NOMO-1 treated with dmso at 0.1 percent for 144 hours (cell line): ENCODE results near the gene INTS6L.
A peak's percentile ranks its signal among the peaks of the same experiment; 100 is the strongest.

ENCODE experiments used
- DNase-seq: peaks from one replicate; lab custom pipeline; 2025; ENCODE audit not compliant: unreplicated experiment; lab: John Stamatoyannopoulos, UW

INTS6L gene, protein sequence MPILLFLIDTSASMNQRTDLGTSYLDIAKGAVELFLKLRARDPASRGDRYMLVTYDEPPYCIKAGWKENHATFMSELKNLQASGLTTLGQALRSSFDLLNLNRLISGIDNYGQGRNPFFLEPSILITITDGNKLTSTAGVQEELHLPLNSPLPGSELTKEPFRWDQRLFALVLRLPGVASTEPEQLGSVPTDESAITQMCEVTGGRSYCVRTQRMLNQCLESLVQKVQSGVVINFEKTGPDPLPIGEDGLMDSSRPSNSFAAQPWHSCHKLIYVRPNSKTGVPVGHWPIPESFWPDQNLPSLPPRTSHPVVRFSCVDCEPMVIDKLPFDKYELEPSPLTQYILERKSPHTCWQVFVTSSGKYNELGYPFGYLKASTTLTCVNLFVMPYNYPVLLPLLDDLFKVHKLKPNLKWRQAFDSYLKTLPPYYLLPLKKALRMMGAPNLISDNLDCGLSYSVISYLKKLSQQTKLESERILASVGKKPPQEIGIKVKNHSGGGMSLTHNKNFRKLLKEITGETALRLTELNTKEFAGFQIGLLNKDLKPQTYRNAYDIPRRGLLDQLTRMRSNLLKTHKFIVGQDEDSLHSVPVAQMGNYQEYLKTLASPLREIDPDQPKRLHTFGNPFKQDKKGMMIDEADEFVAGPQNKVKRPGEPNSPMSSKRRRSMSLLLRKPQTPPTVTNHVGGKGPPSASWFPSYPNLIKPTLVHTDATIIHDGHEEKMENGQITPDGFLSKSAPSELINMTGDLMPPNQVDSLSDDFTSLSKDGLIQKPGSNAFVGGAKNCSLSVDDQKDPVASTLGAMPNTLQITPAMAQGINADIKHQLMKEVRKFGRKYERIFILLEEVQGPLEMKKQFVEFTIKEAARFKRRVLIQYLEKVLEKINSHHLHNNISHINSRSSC

DNA sequence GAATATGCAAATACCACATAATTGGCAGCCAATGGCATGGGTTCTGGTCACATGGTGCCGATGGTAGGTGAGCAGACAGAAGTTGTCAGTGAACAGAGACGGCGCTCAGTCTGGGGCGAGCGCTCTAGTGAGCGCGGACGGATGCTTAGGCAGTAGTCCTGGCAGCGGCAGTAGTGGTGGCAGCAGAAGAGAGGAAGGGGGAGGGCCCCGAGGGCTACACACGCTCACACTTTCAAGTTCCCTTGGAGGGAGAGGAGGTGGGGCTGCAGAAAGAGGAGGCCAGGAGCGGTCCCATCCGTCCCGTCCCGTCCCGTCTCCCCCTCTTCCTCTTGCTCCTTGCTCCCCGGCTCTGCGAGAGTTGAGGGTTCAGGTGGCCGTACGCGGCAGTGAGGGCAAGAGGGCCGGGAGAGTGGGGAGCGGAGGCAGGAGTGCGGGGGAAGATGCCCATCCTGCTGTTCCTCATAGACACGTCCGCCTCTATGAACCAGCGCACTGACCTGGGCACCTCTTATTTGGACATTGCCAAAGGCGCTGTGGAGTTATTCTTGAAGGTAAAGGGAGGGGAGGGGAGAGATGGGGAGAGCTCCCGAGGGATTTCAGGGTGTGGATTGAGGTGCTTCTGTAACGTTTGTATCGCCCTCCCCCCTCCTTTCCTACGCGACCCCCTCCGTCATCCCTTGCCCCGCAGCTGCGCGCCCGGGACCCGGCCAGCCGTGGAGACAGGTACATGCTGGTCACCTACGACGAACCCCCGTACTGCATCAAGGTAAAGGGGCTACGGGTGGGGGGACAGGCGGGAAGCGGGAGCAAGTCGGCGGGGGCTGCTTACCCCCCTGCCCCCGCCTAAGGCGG is at the start of gene INTS6L:
Gene INTS6L (plus strand): TSS at position 108 of the 852 bp plus-strand sequence. CDS start 333 bp downstream, at position 441.
- peak; percentile 88 for DNase-seq

DNA sequence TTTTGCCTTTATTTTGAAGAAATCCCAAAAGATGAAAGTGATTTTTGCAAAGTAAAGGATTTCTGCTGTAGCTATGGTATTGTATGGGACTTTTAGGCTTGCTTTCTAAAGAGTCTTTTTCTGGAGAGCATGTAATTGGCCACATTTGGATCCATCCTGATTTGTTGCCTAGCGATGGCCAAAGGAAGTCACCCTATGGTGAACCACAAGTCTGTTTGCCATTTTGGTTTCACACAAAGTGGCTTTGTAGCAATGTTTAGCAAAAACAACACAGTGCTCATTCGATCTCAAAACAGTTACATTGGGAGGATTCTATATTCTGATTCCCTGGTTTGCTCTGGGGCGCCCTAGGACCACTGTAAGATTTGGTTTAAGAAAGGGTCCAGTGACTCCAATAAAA is 44.1 kb upstream of the INTS6L start:
- DNase-seq = no peak

- DNase-seq = no peak
These were observed 42.9 kb upstream of the INTS6L start for GRCh38 chrX:135477576-135477975.

- no peak for DNase-seq
These were observed 40.4 kb upstream of the INTS6L start for GRCh38 chrX:135480076-135480475.

GRCh38 chrX:135481696-135482179 is 38.7 kb upstream of the INTS6L start:
- DNase-seq = no peak

- no peak for DNase-seq
These were observed 35.7 kb upstream of the INTS6L start for GRCh38 chrX:135484641-135485289.

GRCh38 chrX:135489542-135489941 is 30.9 kb upstream of the INTS6L start:
- DNase-seq = peak; percentile 53

DNA sequence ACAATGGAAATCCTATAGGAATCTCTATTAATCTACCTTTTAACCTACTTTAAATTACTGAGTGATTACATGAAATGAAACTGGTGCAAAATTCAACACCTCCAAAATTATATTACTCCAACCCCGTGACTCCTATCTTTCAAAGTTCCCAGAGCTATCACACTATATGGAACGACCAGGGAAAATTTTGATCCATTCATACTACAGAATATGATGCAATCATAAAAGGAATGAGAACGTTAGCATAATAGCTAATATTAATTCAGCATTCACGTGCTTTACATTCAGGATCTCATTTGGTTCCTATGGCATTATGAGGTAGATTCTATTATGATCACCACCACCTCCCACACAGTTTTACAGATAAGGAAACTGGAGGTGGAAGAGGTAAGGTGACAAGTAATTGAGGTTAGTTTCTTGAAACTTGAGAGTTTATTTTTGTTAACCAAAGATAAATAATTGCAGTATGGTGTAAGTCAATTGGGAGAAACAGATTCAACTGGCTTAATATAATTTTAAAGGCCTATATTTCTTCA is 29.4 kb upstream of the INTS6L start:
- DNase-seq = no peak

DNA sequence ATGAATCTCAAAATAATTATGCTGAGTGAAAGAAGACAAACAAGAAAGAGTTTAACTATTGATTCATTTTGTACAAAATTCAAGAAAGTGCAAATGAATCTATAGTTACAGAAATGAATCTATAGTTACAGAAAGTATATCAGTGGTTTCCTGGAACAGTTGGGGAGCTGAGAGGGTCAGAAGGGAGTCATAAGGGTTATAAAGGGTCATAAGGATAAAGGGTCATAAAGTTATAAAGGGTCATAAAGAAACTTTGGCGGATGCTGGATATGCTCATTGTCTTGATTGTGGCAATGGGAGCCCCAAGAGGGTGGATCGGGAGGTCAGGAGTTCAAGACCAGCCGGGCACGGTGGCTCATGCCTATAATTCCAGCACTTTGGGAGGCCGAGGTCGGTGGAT is 26.0 kb upstream of the INTS6L start:
- no peak for DNase-seq

DNA sequence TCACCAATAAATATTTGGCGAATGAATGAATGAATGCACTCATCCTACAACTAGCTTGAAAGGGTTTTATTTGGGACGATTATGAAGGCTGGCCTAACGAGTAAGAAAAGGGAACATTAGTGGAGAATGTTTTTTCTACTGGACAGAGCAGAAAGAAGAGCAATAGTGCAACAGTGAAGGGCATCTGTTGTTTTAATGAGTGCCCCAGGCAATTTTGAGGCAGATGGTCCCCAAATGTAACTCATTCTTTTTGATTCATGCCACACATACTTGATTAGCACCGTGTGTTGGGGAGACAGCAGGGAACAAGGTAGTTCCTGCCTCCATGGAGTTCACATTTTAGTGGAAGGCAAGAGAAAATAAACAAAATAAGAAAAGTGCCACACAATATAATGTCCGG is 22.7 kb upstream of the INTS6L start:
- DNase-seq = no peak

GRCh38 chrX:135498236-135498635 is 22.2 kb upstream of the INTS6L start:
- no peak for DNase-seq

- no peak for DNase-seq
These were observed 15.1 kb upstream of the INTS6L start for GRCh38 chrX:135505351-135505750.

DNA sequence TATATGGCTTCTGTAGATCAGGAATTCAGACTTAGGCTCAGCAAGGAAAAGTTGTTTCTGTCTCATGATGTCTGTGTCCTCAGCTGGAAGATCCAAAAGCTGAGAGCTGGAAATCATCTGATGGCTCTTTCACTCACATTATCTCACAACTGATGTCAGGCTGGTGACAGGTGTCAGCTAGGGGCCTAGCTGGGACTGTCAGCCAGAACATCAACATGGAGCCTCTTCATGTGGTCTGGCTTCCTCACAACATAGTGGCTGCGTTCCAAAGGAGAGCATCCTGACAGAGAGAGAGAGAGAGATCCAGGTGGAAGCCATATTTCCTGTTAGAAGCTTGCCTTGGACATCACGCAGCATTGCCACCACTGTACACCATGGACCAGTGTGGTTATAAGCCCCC is 10.6 kb upstream of the INTS6L start:
- no peak for DNase-seq

- peak; percentile 39 for DNase-seq
These were observed 7.8 kb upstream of the INTS6L start for GRCh38 chrX:135512508-135513129.

- DNase-seq = no peak
These were observed 7.3 kb upstream of the INTS6L start for GRCh38 chrX:135513130-135513515.

- DNase-seq = peak; percentile 33
These were observed 4.1 kb upstream of the INTS6L start for GRCh38 chrX:135516376-135516775.

GRCh38 chrX:135518161-135518560 is 2.3 kb upstream of the INTS6L start:
- DNase-seq = no peak

DNA sequence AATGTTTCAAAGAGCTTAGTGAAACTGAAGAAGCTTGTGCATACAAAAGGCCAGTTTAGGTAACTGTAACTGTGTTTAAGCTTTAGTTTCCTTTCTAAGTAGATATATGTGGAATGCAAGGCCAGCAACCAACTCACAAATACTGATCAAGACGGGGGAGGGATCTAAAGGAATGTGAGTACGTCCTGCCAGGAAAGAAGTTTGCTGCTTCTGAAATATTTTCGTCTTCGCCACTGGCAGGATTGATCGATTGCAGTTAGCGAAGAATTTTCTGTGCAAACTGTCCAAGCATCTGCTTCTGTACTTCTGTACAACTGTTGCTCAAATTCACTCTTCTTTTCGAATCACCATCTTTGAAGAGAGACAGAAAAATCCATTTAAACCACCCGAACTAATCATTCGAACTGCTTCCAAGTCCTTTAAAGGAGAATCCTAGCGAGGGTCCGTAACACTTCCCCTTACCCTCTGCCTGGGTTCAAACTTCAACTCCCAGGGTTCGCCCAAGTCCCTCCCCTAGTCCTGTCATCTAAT is 373 bp upstream of the INTS6L start:
- DNase-seq = no peak

DNA sequence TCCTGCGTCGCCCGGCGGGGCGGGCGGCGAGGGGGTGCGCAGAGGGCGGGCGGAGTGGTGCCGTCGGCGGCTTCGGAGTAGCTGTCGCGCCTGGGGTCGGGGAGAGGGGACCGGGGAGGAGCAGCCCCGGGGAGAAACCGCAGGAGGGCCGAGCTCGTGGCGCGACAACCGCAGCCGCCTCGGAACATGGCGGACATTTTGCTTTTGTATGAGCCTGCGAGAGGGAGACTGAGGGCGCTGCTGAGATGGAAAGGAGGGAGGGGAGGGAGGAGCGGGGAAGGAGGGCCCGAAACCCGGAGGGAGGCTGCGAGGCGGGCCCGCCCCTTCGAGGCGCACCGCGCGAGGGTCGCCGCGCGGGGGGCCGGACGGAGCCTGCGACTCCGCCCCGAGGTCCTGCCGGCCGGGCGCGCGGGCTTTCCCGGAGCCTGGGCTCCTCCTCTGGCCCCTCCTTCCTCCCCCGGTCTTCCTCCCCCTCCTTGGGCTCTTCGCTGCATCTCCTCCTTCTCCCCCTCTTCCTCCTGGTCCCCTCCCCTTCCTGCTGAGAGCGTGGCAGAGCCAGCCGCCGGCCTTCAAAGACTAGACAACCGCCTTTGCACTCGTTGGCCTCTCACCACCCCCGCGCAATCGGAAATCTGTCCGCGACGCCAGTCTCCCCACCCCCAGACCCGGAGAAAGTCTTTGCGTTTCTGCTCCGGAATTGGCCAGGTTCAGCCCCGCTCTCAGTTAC is 1.1 kb downstream of the INTS6L start:
- DNase-seq = peak; percentile 91
